ENCODE measurements around the gene C8A.

- TF ChIP-seq KAT2B (IDR thresholded peaks at IDR 0.05; ENCODE audit: borderline replicate concordance, low read depth, low read length) (no peak), HDAC2 (CRISPR knock-in tag; IDR thresholded peaks at IDR 0.05) (no peak), NFYB (CRISPR knock-in tag; IDR thresholded peaks at IDR 0.05) (no peak), CTCF (CRISPR knock-in tag; IDR thresholded peaks at IDR 0.05) (no peak), TEF (CRISPR knock-in tag; IDR thresholded peaks at IDR 0.05) (no peak), MTA3 (CRISPR knock-in tag; IDR thresholded peaks at IDR 0.05) (no peak), ZFP36 (IDR thresholded peaks at IDR 0.05; ENCODE audit: borderline replicate concordance, low read depth, low read length, partially characterized antibody) (no peak)
These were observed 47.1 kb downstream of the C8A start for GRCh38 chr1:56901716-56902115.

All from HepG2 (cell line).